Peyer's patch (tissue), 4 donors: ENCODE measurements around the gene PCIF1.

Experiments
- POLR2A ChIP-seq, 2 donors: fragments of 450-650 bp; IDR thresholded peaks; one replicate each; pipeline ENCODE4 v1.5.1; 2017; ENCODE audit warnings: antibody characterized with exemption in 2 of 2, mild to moderate bottlenecking in 2 of 2, moderate library complexity in 2 of 2
- TF ChIP-seq, protein P1 (sequence below), 6 experiments: fragments of 450-650 bp in 4 of 6; fragments of 200-600 bp in 2 of 6; sonication (generic) in 1 of 6; IDR thresholded peaks; one replicate each; pipeline ENCODE4 v1.5.1; 2017 to 2019; ENCODE audit warnings: antibody characterized with exemption in 6 of 6, mild to moderate bottlenecking in 3 of 6, moderate library complexity in 1 of 6

DNA sequence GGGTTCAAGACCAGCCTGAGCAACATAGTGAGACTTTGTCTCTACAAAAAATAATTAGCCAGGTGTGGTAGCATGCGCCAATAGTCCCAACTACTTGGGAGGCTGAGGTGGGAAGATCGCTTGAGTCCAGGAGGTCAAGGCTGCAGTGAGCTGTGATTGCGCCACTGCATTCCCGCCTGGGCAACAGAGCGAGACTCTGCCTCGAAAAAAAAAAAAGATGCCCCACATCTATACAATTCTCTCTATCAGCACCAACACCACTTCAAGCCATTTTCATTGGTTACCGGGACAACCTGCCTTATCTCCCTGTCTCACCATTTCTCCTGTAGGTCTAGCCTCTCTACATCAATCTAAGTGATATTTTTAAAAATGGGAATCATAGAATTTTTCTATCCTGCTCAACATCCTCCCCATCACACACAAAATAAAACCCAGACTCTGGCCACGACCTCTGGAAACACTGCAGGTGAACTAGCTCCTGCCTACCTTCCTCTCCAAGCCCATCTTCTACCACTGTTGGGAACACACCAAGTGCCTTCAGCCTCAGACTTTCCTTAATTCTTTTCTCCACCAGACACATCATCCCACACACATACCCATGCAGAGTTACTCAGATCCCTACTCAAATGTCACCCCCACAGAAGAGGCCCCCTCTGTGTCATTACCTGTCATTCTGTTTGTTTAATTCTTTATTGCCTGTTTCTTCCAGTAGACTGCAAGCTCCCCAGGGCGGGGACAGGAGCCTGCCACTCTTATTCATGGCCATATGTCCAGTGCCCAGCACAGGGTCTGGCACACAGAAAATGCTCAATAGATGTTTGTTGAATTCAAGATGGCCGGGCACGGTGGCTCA, 12.9 kb upstream of the PCIF1 start:
- TF ChIP-seq, protein P1, sequence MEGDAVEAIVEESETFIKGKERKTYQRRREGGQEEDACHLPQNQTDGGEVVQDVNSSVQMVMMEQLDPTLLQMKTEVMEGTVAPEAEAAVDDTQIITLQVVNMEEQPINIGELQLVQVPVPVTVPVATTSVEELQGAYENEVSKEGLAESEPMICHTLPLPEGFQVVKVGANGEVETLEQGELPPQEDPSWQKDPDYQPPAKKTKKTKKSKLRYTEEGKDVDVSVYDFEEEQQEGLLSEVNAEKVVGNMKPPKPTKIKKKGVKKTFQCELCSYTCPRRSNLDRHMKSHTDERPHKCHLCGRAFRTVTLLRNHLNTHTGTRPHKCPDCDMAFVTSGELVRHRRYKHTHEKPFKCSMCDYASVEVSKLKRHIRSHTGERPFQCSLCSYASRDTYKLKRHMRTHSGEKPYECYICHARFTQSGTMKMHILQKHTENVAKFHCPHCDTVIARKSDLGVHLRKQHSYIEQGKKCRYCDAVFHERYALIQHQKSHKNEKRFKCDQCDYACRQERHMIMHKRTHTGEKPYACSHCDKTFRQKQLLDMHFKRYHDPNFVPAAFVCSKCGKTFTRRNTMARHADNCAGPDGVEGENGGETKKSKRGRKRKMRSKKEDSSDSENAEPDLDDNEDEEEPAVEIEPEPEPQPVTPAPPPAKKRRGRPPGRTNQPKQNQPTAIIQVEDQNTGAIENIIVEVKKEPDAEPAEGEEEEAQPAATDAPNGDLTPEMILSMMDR (IDR thresholded peaks at IDR 0.05): no peak
- no peak for TF ChIP-seq POLR2A (IDR thresholded peaks at IDR 0.05)
